OCI-LY3 (cell line): ENCODE data around the gene RAB11FIP4.

Experiments
- EZH2phosphoT487 ChIP-seq: fragments of 200-600 bp; shearing (Covaris generic); IDR thresholded peaks from 2 replicates; pipeline ENCODE4 v1.6.1; 2018; ENCODE audit warnings: antibody characterized with exemption, mixed run types, low read depth
- TF ChIP-seq, protein P1 (sequence below): fragments of 200-600, 300-600 bp; sonication (generic); IDR thresholded peaks from 2 replicates; pipeline ENCODE4 v1.5.1; 2014; ENCODE audit warnings: antibody characterized with exemption, low read length, low read depth

DNA sequence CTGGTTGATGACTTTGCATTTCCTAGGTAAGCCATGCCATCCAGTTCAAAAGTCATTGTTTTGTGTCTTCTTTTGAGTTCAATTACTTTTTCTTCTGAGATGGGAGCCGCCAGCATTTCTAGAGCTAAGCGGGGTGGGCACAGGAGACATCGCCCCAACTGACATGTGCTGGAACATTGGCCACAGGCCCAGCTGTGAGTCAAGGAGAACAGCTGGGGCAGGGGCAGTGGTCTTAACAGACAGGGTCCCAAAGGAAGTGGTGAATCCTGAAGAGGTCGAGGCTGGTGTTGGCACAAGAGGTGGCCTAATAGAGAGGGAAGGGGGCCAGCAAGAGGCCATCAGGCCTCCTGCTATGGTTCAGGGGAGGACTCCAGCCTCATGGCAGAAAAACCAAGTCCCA, 17.1 kb downstream of the RAB11FIP4 start:
- TF ChIP-seq EZH2phosphoT487, result no peak
- TF ChIP-seq, protein P1, sequence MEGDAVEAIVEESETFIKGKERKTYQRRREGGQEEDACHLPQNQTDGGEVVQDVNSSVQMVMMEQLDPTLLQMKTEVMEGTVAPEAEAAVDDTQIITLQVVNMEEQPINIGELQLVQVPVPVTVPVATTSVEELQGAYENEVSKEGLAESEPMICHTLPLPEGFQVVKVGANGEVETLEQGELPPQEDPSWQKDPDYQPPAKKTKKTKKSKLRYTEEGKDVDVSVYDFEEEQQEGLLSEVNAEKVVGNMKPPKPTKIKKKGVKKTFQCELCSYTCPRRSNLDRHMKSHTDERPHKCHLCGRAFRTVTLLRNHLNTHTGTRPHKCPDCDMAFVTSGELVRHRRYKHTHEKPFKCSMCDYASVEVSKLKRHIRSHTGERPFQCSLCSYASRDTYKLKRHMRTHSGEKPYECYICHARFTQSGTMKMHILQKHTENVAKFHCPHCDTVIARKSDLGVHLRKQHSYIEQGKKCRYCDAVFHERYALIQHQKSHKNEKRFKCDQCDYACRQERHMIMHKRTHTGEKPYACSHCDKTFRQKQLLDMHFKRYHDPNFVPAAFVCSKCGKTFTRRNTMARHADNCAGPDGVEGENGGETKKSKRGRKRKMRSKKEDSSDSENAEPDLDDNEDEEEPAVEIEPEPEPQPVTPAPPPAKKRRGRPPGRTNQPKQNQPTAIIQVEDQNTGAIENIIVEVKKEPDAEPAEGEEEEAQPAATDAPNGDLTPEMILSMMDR, result no peak
